NB4 (cell line): ENCODE measurements around the gene DLG5.

ENCODE experiments used
- DNase-seq: peaks from one replicate; pipeline ENCODE4 v3.0.0; 2010; ENCODE audit warnings: low read depth
- H3K4me3 ChIP-seq: one replicate; pipeline ENCODE4 v1.5.1; 2011; ENCODE audit warnings: mild to moderate bottlenecking, low read depth, low read length, moderate library complexity
- CTCF ChIP-seq: IDR thresholded peaks from one replicate; pipeline ENCODE4 v1.5.1; 2012; ENCODE audit warnings: low read depth, low read length
- MAX ChIP-seq: IDR thresholded peaks from 2 replicates; pipeline ENCODE4 v1.6.1; 2011; ENCODE audit warnings: low read depth, low read length
- MYC ChIP-seq: IDR thresholded peaks from 2 replicates; pipeline ENCODE4 v1.6.1; 2011; ENCODE audit warnings: low read depth, low read length
- POLR2A ChIP-seq: IDR thresholded peaks from 2 replicates; pipeline ENCODE4 v1.6.1; 2011; ENCODE audit warnings: mild to moderate bottlenecking; ENCODE audit not compliant: insufficient read length; ENCODE audit errors: extremely low read depth

The DLG5 gene

GRCh38 chr10:77784856-77785255 is 141.7 kb downstream of the DLG5 start:
- TF ChIP-seq MAX (no peak), MYC (no peak), CTCF (no peak), POLR2A (no peak)
- no peak for DNase-seq
- H3K4me3 ChIP-seq: no peak overlapping the region

DNA sequence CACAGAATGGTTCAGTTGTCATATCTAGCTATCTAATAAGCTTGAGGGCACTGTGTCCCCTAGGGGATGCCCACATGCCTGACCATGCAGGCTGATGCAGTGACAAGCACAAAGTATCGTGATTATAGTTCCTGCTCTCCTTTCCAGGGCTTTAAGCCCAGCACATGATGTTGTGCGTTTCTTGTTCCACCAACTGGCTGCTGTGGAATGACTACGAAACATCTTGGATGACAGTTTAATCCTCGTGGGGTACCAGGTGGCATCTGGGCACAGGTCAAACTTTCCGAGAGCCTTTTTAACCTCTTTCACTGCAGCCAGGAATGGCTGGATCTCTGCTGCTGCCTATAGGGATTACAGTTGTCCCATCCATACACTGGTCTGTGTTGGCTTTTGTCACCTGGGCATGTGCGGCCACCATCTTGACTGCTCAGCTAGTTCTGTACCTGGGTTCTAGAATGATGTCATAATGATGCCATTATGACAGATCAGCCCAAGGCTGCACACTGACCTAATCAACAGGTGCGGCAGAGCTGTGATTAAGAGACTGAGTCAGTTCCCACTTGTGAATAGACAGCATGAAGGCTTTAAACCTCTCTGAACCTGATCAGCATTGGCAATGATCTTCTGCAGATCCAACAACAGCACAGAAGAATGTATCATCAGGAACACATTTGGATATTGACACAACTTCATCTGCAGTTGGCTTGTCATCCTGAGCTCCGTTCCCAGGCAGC is 144.1 kb downstream of the DLG5 start:
- no peak for DNase-seq
- TF ChIP-seq POLR2A (no peak), MYC (no peak), CTCF (no peak), MAX (no peak)
- no peak overlapping the region for H3K4me3 ChIP-seq

- no peak for TF ChIP-seq MAX
- TF ChIP-seq MYC: no peak
- no peak for TF ChIP-seq CTCF
- no peak overlapping the region for H3K4me3 ChIP-seq
- no peak for DNase-seq
These were observed 144.9 kb downstream of the DLG5 start for GRCh38 chr10:77781451-77782327.

DNA sequence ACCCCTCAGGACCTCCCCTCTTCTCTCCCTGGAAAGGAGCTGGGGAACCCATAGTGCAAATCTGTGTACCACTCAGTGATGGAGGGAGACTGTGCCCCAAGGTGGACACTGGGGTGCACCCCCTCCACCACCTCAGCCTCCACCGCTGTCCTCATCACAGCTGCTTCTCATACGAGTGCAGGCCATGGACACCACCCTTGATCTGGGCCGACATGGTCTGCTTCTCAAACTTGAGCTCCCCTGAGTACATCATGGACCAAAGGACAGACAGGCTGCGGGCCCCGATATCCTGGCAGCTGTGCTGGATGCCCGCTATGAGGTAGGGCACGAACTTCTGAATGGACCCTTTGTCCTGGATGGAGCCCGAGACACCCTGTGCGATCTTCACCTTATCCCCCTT is 146.4 kb downstream of the DLG5 start:
- TF ChIP-seq CTCF (no peak), MAX (no peak), MYC (no peak), POLR2A (no peak)
- DNase-seq: no peak

GRCh38 chr10:77776487-77776886 is 150.1 kb downstream of the DLG5 start:
- no peak for TF ChIP-seq MAX
- no peak for TF ChIP-seq POLR2A
- TF ChIP-seq CTCF: no peak
- TF ChIP-seq MYC: no peak
- DNase-seq: no peak
- H3K4me3 ChIP-seq: no peak overlapping the region

More for the DNA sequence above, 146.4 kb downstream of the DLG5 start:
- H3K4me3 ChIP-seq: no peak overlapping the region
